ENCODE measurements around the gene UBXN10.

Gene UBXN10, protein sequence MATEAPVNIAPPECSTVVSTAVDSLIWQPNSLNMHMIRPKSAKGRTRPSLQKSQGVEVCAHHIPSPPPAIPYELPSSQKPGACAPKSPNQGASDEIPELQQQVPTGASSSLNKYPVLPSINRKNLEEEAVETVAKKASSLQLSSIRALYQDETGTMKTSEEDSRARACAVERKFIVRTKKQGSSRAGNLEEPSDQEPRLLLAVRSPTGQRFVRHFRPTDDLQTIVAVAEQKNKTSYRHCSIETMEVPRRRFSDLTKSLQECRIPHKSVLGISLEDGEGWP

DNA sequence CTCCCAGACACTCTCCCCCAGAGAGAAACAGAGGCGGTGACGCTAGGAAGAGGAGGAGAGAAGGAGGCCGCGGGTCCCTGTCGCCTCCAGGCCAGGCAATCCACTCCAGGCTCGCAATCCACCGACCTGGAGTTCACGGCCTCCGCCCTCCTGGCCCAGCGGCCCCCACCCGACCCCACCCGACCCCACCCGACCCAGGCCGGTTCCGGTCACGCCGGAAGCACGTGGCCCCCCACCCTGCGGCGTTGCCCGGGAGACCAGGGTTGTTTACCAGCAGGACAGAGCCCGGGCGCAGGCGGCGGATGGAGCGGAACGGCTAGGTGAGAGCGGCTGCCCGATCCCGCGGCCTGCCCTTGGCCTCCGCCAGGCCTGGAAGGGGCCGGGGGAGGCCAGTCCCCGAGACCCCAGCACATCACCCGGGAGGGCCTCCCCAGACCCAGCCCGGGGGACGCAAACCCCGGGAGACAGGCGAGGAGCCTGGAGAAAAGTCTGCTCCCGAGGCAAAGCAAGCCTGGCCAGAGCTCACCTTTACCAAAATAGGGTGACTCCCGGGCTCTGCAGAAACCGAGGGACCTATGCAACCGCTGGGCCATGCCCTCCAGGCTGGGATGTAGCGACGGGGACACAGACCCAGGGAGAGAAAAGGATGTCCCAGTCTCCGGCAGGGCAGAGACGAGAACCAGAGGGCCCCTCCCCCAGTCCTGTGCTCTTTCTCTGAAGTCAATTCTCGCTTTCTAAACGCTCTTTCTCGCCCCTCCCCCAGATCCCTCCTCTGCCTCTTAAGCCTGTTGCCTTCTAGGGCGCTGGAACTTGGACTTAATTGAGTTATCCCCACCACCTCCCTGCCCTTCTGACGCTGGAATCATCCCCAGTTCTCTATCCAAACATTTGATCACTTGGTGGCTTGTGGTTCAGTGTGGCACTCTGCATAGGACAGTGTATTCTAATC, at the start of gene UBXN10, which contains the start of gene PLA2G2C:
UBXN10 (plus strand) TSS at position 263 of the 949 bp plus-strand sequence. CDS start 4,466 bp downstream, outside the sequence.
PLA2G2C (minus strand) TSS at position 685 of the 949 bp plus-strand sequence. CDS start 9,155 bp downstream, outside the sequence.
- no peak for DNase-seq (ENCODE audit: low spot score)

GRCh38 chr1:20136249-20136648, 49.6 kb upstream of the UBXN10 start:
- no peak for DNase-seq (ENCODE audit: low spot score)

- no peak for DNase-seq (ENCODE audit: low spot score)
Measured at GRCh38 chr1:20137055-20137454, 48.8 kb upstream of the UBXN10 start.

DNA sequence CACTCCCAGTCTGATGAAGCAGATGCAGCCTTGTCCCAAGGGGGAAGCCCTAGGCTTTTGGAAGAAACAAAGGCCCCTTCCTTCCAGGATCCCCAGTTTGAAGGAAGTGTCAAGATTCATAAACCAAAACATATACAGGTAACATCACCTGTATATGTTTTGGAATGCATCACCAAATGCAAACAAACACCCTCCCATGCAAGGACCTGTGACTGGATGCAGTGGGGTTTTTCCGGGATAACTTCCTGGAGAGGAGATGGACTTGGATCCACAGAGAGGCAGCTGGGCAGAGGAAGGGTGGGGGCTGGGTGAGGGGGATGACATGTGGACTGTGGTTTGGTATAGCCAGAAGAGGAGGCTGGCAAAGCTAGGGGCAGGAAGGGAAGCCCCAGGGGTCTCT, 48.3 kb upstream of the UBXN10 start:
- DNase-seq (ENCODE audit: low spot score) = no peak

GRCh38 chr1:20138346-20138745, 47.5 kb upstream of the UBXN10 start:
- no peak for DNase-seq (ENCODE audit: low spot score)

- no peak for DNase-seq (ENCODE audit: low spot score)
Measured at GRCh38 chr1:20138961-20139550, 46.8 kb upstream of the UBXN10 start, which contains the start of gene PLA2G2F. PLA2G2F (plus strand) TSS chr1:20139323; CDS start chr1:20139428, 105 bp downstream.

GRCh38 chr1:20139776-20140612, 45.9 kb upstream of the UBXN10 start:
- DNase-seq (ENCODE audit: low spot score) = no peak

- DNase-seq (ENCODE audit: low spot score) = no peak
Measured at GRCh38 chr1:20141001-20141400, 44.9 kb upstream of the UBXN10 start.

DNA sequence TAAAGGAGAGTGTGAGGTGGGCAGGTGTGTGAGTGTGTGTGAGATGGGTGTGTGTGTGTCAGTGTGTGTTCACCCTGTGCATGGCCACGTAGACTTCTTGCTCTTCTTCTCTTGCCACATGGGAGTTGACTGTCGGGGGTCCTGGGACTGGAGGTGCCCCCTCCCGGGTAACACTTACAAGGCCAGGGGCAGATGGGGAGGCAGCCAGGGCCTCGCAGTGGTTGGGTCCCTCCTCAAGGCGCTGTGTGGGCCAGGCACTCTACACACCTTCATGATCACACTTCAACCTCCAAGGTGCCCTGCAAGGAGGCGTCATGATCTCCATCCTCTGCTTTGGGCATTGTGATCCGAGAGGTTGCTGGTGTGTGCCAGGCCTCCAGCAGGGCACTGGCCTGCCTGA, 44.4 kb upstream of the UBXN10 start:
- DNase-seq (ENCODE audit: low spot score) = no peak

DNA sequence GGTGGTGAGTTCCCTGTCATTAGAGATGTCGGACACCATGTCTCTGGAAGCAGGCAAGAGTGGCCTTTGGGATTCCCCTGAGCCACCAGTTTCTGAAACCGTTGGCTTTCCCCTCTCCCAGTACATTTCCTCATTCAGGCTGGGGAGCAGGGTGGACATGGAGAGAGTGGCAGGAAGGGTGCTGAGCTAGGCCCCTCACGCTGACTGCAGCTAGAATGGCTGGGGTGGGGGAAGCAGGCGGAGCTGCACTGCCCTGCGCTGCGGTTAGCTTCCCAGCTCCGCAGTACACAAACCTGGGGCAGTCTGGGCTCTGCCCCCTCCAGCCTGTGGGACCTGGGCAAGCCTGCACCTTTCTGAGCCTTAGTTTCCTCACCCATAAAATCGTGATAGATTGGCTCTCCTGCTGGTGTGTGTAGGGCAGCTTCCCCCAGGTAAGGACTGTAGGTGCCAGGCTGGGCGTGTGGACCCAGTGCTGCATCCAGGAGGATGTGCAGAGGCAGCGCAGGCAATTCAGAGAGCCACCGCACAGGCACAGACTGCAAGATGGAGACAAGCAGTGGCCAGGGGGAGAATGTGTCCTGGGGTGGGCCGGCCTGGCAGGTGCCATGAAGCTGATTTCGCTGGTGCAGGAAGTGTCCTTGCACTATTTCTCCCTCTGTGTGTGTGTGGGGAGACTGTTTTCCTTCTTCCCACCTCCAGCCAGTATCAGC, 43.7 kb upstream of the UBXN10 start:
- DNase-seq (ENCODE audit: low spot score) = no peak

- DNase-seq (ENCODE audit: low spot score) = no peak
Measured at GRCh38 chr1:20143318-20143717, 42.6 kb upstream of the UBXN10 start.

GRCh38 chr1:20143734-20144565, 41.9 kb upstream of the UBXN10 start:
- DNase-seq (ENCODE audit: low spot score) = no peak

- DNase-seq (ENCODE audit: low spot score) = no peak
Measured at GRCh38 chr1:20147846-20148570, 37.9 kb upstream of the UBXN10 start.

- DNase-seq (ENCODE audit: low spot score) = no peak
Measured at GRCh38 chr1:20148571-20149500, 37.1 kb upstream of the UBXN10 start.

GRCh38 chr1:20149601-20150325, 36.1 kb upstream of the UBXN10 start:
- DNase-seq (ENCODE audit: low spot score) = no peak

GRCh38 chr1:20150326-20150705, 35.6 kb upstream of the UBXN10 start:
- DNase-seq (ENCODE audit: low spot score) = no peak

GRCh38 chr1:20150969-20151368, 34.9 kb upstream of the UBXN10 start:
- no peak for DNase-seq (ENCODE audit: low spot score)

All from AG08395 (cell line).